Loucy (cell line): Measurements from ENCODE around the gene ATP10B.

ENCODE experiments used
- H2AFZ ChIP-seq: fragments of 200-600 bp; sonication (generic); 2 replicates; pipeline ENCODE4 v1.6.0; 2016; ENCODE audit warnings: antibody characterized with exemption, mild to moderate bottlenecking, low read length, moderate library complexity
- H3F3A ChIP-seq: fragments of 200-600 bp; 2 replicates; pipeline ENCODE4 v1.6.0; 2016; ENCODE audit warnings: antibody characterized with exemption, low read depth, mild to moderate bottlenecking
- H3K27me3 ChIP-seq: fragments of 200-600 bp; sonication (generic); 2 replicates; pipeline ENCODE4 v1.6.1; 2014; ENCODE audit warnings: low read length, mild to moderate bottlenecking; ENCODE audit not compliant: insufficient read depth, poor library complexity, severe bottlenecking
- H3K36me3 ChIP-seq: fragments of 200-600 bp; sonication (generic); 2 replicates; pipeline ENCODE4 v1.6.1; 2016; ENCODE audit warnings: low read length; ENCODE audit not compliant: insufficient read depth
- H3K4me1 ChIP-seq: fragments of 200-600 bp; sonication (generic); 2 replicates; pipeline ENCODE4 v1.5.1; 2014; ENCODE audit warnings: low read length, mild to moderate bottlenecking; ENCODE audit not compliant: insufficient read depth, poor library complexity, severe bottlenecking
- H3K4me2 ChIP-seq: fragments of 200-600 bp; sonication (generic); 2 replicates; pipeline ENCODE4 v1.6.0; 2014; ENCODE audit warnings: antibody characterized with exemption, low read length, low read depth, mild to moderate bottlenecking; ENCODE audit not compliant: poor library complexity, severe bottlenecking
- H3K4me3 ChIP-seq: fragments of 200-600 bp; sonication (generic); 2 replicates; pipeline ENCODE4 v1.5.1; 2014; ENCODE audit warnings: low read length, mild to moderate bottlenecking, mixed read lengths; ENCODE audit not compliant: poor library complexity, severe bottlenecking
- H3K79me2 ChIP-seq: fragments of 200-600 bp; sonication (generic); 2 replicates; pipeline ENCODE4 v1.6.1; 2014; ENCODE audit warnings: low read length; ENCODE audit not compliant: insufficient read depth
- H3K9ac ChIP-seq: fragments of 200-600 bp; sonication (generic); 2 replicates; pipeline ENCODE4 v1.6.0; 2014; ENCODE audit warnings: mild to moderate bottlenecking, low read depth, low read length, moderate library complexity; ENCODE audit not compliant: poor library complexity, severe bottlenecking
- H3K9me2 ChIP-seq: fragments of 200-600 bp; sonication (generic); replicated peaks from 2 replicates; pipeline ENCODE4 v1.6.1; 2016; ENCODE audit warnings: low read depth, low read length, mixed read lengths
- H3K9me3 ChIP-seq: fragments of 200-600 bp; sonication (generic); 2 replicates; pipeline ENCODE4 v1.6.1; 2014; ENCODE audit warnings: mild to moderate bottlenecking, antibody characterized with exemption, low read length, low read depth; ENCODE audit not compliant: insufficient read depth
- H4K20me1 ChIP-seq: fragments of 200-600 bp; sonication (generic); 2 replicates; pipeline ENCODE4 v1.6.0; 2014; ENCODE audit warnings: antibody characterized with exemption, low read length, mild to moderate bottlenecking; ENCODE audit not compliant: insufficient read depth, poor library complexity, severe bottlenecking
- CTCF ChIP-seq: fragments of 200-600 bp; sonication (generic); conservative IDR thresholded peaks from 2 replicates; pipeline ENCODE4 v1.5.1; 2014; ENCODE audit warnings: mild to moderate bottlenecking, antibody characterized with exemption, low read length
- EZH2phosphoT487 ChIP-seq: fragments of 200-600 bp; IDR thresholded peaks from 2 replicates; pipeline ENCODE4 v1.6.1; 2018; ENCODE audit warnings: antibody characterized with exemption, mild to moderate bottlenecking, moderate library complexity, borderline replicate concordance

ATP10B gene

GRCh38 chr5:160534125-160534524, 317.9 kb downstream of the ATP10B start:
- H3K9me3 ChIP-seq = no peaks in the 10 kb centered on the region
- no peaks in the 10 kb centered on the region for H3K4me1 ChIP-seq
- H3K4me3 ChIP-seq = no peak overlapping the region
- H4K20me1 ChIP-seq = no peaks in the 10 kb centered on the region
- no peak for TF ChIP-seq CTCF
- TF ChIP-seq EZH2phosphoT487 = no peak
- H3F3A ChIP-seq = no peaks in the 10 kb centered on the region
- no peaks in the 10 kb centered on the region for H3K79me2 ChIP-seq
- H2AFZ ChIP-seq = no peak overlapping the region
- H3K36me3 ChIP-seq = no peaks in the 10 kb centered on the region
- no peaks in the 10 kb centered on the region for H3K9me2 ChIP-seq
- H3K27me3 ChIP-seq = no peaks in the 10 kb centered on the region
- no peak overlapping the region for H3K4me2 ChIP-seq
- no peak overlapping the region for H3K9ac ChIP-seq

GRCh38 chr5:160525471-160526261, 326.3 kb downstream of the ATP10B start:
- H3K36me3 ChIP-seq = no peaks in the 10 kb centered on the region
- H3F3A ChIP-seq = no peaks in the 10 kb centered on the region
- H3K9ac ChIP-seq = no peak overlapping the region
- H3K27me3 ChIP-seq = no peaks in the 10 kb centered on the region
- TF ChIP-seq CTCF = no peak
- no peak for TF ChIP-seq EZH2phosphoT487
- no peaks in the 10 kb centered on the region for H3K79me2 ChIP-seq
- no peak overlapping the region for H2AFZ ChIP-seq
- no peaks in the 10 kb centered on the region for H3K9me3 ChIP-seq
- no peaks in the 10 kb centered on the region for H3K9me2 ChIP-seq
- H3K4me1 ChIP-seq = no peaks in the 10 kb centered on the region
- no peak overlapping the region for H3K4me2 ChIP-seq
- H4K20me1 ChIP-seq = no peaks in the 10 kb centered on the region
- no peak overlapping the region for H3K4me3 ChIP-seq

- H2AFZ ChIP-seq = no peak overlapping the region
- H3K27me3 ChIP-seq = no peaks in the 10 kb centered on the region
- TF ChIP-seq EZH2phosphoT487 (no peak), CTCF (no peak)
- H3K9ac ChIP-seq = no peak overlapping the region
- no peak overlapping the region for H3K4me3 ChIP-seq
- H3K36me3 ChIP-seq = no peaks in the 10 kb centered on the region
- H3K4me1 ChIP-seq = no peaks in the 10 kb centered on the region
- H4K20me1 ChIP-seq = no peaks in the 10 kb centered on the region
- H3K9me3 ChIP-seq = no peaks in the 10 kb centered on the region
- H3K9me2 ChIP-seq = no peaks in the 10 kb centered on the region
- H3F3A ChIP-seq = no peaks in the 10 kb centered on the region
- no peak overlapping the region for H3K4me2 ChIP-seq
- H3K79me2 ChIP-seq = no peaks in the 10 kb centered on the region
Observed at GRCh38 chr5:160524827-160525226, 327.2 kb downstream of the ATP10B start.
